HCT116 (cell line): Measurements from ENCODE around the gene REXO5. TPM values are rescaled to one million over a fixed set of nuclear protein-coding genes. Genes with fewer than 3 reads are reported as not detected.

Source experiments
- ATAC-seq: fragments of 200-7000 bp; cut with Tn5 transposase; 2 replicates; pipeline ENCODE4 v1.9.1; 2020; ENCODE audit warnings: mild to moderate bottlenecking, moderate library complexity
- BruUV-seq: library from RNA; stranded (reverse); fragments of 400-500 nt; replicated peaks from 2 replicates; lab custom pipeline; 2021; lab: Mats Ljungman, UMichigan
- CTCF ChIA-PET: fragments of 300-600 bp; sonication (Branson Sonifier 250); formaldehyde crosslinking; loops from one replicate; lab custom pipeline; 2021; ENCODE audit warnings: antibody characterized with exemption; lab: Charles Lee
- POLR2A ChIA-PET: fragments of 300-600, 350-600 bp; sonication (Branson Sonifier 250); formaldehyde crosslinking; loops from one replicate; lab custom pipeline; 2021; ENCODE audit warnings: antibody characterized with exemption; lab: Charles Lee
- RAD21 ChIA-PET, 2 experiments: fragments of 300-600 bp; sonication (Branson Sonifier 250); formaldehyde crosslinking; loops; one replicate each; lab custom pipeline; 2023; ENCODE audit warnings: low total read pairs in 2 of 2; ENCODE audit not compliant: uncharacterized antibody in 2 of 2, unreplicated experiment in 2 of 2, low non-redundant PET in 1 of 2; lab: Charles Lee
- DNase-seq: peaks from one replicate; pipeline ENCODE4 v3.0.0-alpha.2; 2010; ENCODE audit warnings: low read depth, low spot score
- H2AFZ ChIP-seq: fragments of 200-600 bp; shearing (Covaris generic), sonication (generic); 2 replicates; pipeline ENCODE4 v1.6.1; 2017; ENCODE audit warnings: low read depth, mixed run types, mixed read lengths, antibody characterized with exemption, low read length; ENCODE audit not compliant: poor library complexity, severe bottlenecking
- H3K27ac ChIP-seq: 2 replicates; pipeline ENCODE4 v1.5.1; 2012; ENCODE audit warnings: low read depth, low read length
- H3K27me3 ChIP-seq: fragments of 200-600 bp; sonication (generic); 2 replicates; pipeline ENCODE4 v1.6.1; 2016; ENCODE audit warnings: mixed run types, low read length, mixed read lengths; ENCODE audit not compliant: insufficient read depth
- H3K36me3 ChIP-seq, 2 experiments: fragments of 200-500 bp in 1 of 2; fragments of 200-600 bp in 1 of 2; sonication (Bioruptor generic) in 1 of 2; sonication (generic) in 1 of 2; 2 replicates each; pipeline versions ENCODE4 v1.5.1 to v1.6.1; 2014 to 2016; ENCODE audit warnings: low read length in 2 of 2, inconsistent platforms in 1 of 2, mixed read lengths in 1 of 2, mixed run types in 1 of 2; ENCODE audit not compliant: insufficient read depth in 2 of 2, control insufficient read depth in 1 of 2
- H3K4me1 ChIP-seq, 2 experiments: fragments of 200-600 bp in 1 of 2; sonication (generic) in 1 of 2; 2 replicates each; pipeline versions ENCODE4 v1.5.1 to v1.6.1; 2012 to 2017; ENCODE audit warnings: low read length in 2 of 2, inconsistent platforms in 1 of 2, mild to moderate bottlenecking in 1 of 2, mixed read lengths in 1 of 2, mixed run types in 1 of 2, moderate library complexity in 1 of 2; ENCODE audit not compliant: insufficient read depth in 2 of 2, control insufficient read depth in 1 of 2
- H3K4me2 ChIP-seq: fragments of 200-600 bp; sonication (generic); 2 replicates; pipeline ENCODE4 v1.6.1; 2017; ENCODE audit warnings: mixed run types, low read length, mixed read lengths
- H3K4me3 ChIP-seq, 2 experiments: fragments of 200-600 bp in 1 of 2; sonication (generic) in 1 of 2; replicated peaks in 1 of 2; 2 replicates each; pipeline ENCODE4 v1.5.1; 2011 to 2016; ENCODE audit warnings: low read length in 2 of 2, control low read depth in 1 of 2, low read depth in 1 of 2, mild to moderate bottlenecking in 1 of 2, mixed read lengths in 1 of 2, mixed run types in 1 of 2
- H3K79me2 ChIP-seq: fragments of 200-600 bp; sonication (generic); 2 replicates; pipeline ENCODE4 v1.6.1; 2017; ENCODE audit warnings: mild to moderate bottlenecking, mixed run types, low read length, moderate library complexity, mixed read lengths; ENCODE audit not compliant: insufficient read depth
- H3K9ac ChIP-seq: fragments of 200-600 bp; sonication (generic); 2 replicates; pipeline ENCODE4 v1.6.1; 2016; ENCODE audit warnings: low read length, mixed read lengths
- H3K9me2 ChIP-seq: fragments of 200-600 bp; sonication (generic), shearing (Covaris generic); 2 replicates; pipeline ENCODE4 v1.6.1; 2017; ENCODE audit warnings: mixed run types, mild to moderate bottlenecking, moderate library complexity; ENCODE audit not compliant: insufficient read depth
- H3K9me3 ChIP-seq, 2 experiments: fragments of 200-500 bp in 1 of 2; fragments of 200-600 bp in 1 of 2; sonication (Bioruptor generic) in 1 of 2; sonication (generic) in 1 of 2; 2 replicates each; pipeline ENCODE4 v1.6.1; 2014 to 2017; ENCODE audit warnings: low read length in 2 of 2, mixed read lengths in 2 of 2, inconsistent platforms in 1 of 2, low read depth in 1 of 2, mild to moderate bottlenecking in 1 of 2, mixed run types in 1 of 2, moderate library complexity in 1 of 2; ENCODE audit not compliant: control insufficient read depth in 1 of 2, insufficient read depth in 1 of 2
- H4K20me1 ChIP-seq: fragments of 200-600 bp; sonication (generic), shearing (Covaris generic); 2 replicates; pipeline ENCODE4 v1.6.1; 2017; ENCODE audit warnings: mixed run types, mild to moderate bottlenecking, moderate library complexity; ENCODE audit not compliant: insufficient read depth
- EGR1 ChIP-seq: IDR thresholded peaks from 2 replicates; pipeline ENCODE4 v1.6.1; 2012; ENCODE audit warnings: low read depth
- ELF1 ChIP-seq: IDR thresholded peaks from 2 replicates; pipeline ENCODE4 v1.6.1; 2012; ENCODE audit warnings: low read depth, borderline replicate concordance
- EZH2phosphoT487 ChIP-seq: fragments of 200-600 bp; IDR thresholded peaks from 2 replicates; pipeline ENCODE4 v1.6.1; 2018; ENCODE audit warnings: antibody characterized with exemption, borderline replicate concordance
- POLR2A ChIP-seq: IDR thresholded peaks from 2 replicates; pipeline ENCODE4 v1.7.0; 2011; ENCODE audit warnings: borderline replicate concordance; ENCODE audit not compliant: insufficient read depth, insufficient read length; ENCODE audit errors: extremely low read depth
- RAD21 ChIP-seq: IDR thresholded peaks from 2 replicates; pipeline ENCODE4 v1.6.1; 2012; ENCODE audit warnings: low read depth, mild to moderate bottlenecking
- YY1 ChIP-seq: IDR thresholded peaks from 2 replicates; pipeline ENCODE4 v1.6.1; 2011; ENCODE audit warnings: low read length, low read depth, moderate library complexity, mild to moderate bottlenecking; ENCODE audit not compliant: insufficient replicate concordance; ENCODE audit errors: extremely low read depth
- ZBTB33 ChIP-seq: IDR thresholded peaks from 2 replicates; pipeline ENCODE4 v1.6.1; 2011; ENCODE audit warnings: mild to moderate bottlenecking, low read length, moderate library complexity; ENCODE audit not compliant: insufficient replicate concordance; ENCODE audit errors: extremely low read depth
- intact Hi-C: fragments of 100-400 bp; cut with micrococcal nuclease; formaldehyde crosslinking; loops from 2 replicates; pipeline ENCODE4 v1.10.0; 2022
- total RNA-seq: library from RNA; stranded (reverse); gene quantifications from one replicate; pipeline ENCODE4 v1.2.1, GENCODE V29; 2021; ENCODE audit not compliant: unreplicated experiment

Gene REXO5
- total RNA-seq, 1 experiment from 2014 or later, result 10.5 TPM

- intact Hi-C loops, result no loop called here
- H3K79me2 ChIP-seq, result no peaks in the 10 kb centered on the region
- ATAC-seq, result no peak
- TF ChIP-seq YY1 (no peak), RAD21 (no peak), EZH2phosphoT487 (no peak), ZBTB33 (no peak), EGR1 (no peak), ELF1 (no peak), POLR2A (no peak)
- no peak overlapping the region for H3K4me3 ChIP-seq
- peaks cover 16 to 18% of the 10 kb centered on the region in 2 experiments for H3K4me1 ChIP-seq
- POLR2A ChIA-PET, result no interaction called here
- DNase-seq, result no peak
- BruUV-seq, result no TSS peak
- H3K27ac ChIP-seq, result no peak overlapping the region
- H3K9me3 ChIP-seq, result no peaks in the 10 kb centered on the region
- CTCF ChIA-PET, result interaction anchor here (1.2 kb wide), 1 partner anchor 236 kb away, joined by 5 read pairs; no protein-coding TSS in a partner anchor
- no peak overlapping the region for H2AFZ ChIP-seq
- no peaks in the 10 kb centered on the region for H3K27me3 ChIP-seq
- H3K9me2 ChIP-seq, result no peaks in the 10 kb centered on the region
- H4K20me1 ChIP-seq, result no peaks in the 10 kb centered on the region
- H3K4me2 ChIP-seq, result no peak overlapping the region
- H3K36me3 ChIP-seq, result no peaks in the 10 kb centered on the region; a peak in 1 of 4 replicates
- no peak overlapping the region for H3K9ac ChIP-seq
- RAD21 ChIA-PET, result no interaction called here
These were observed 41.2 kb downstream of the REXO5 start for GRCh38 chr16:20847550-20847949.
